Fibroblast of lung (primary cell): ENCODE data around the gene ITIH4.

Experiments
- EZH2 ChIP-seq: IDR thresholded peaks from 2 replicates; pipeline ENCODE4 v1.5.1; 2012; ENCODE audit warnings: low read length, control low read depth, mild to moderate bottlenecking; ENCODE audit errors: missing control alignments
- TF ChIP-seq, protein P1 (sequence below), 2 donors: IDR thresholded peaks in 1 of 2; conservative IDR thresholded peaks in 1 of 2; 1 replicate in 1 of 2; 2 replicates in 1 of 2; pipeline ENCODE4 v1.5.1; 2011 to 2012; ENCODE audit warnings: low read length in 2 of 2, control low read depth in 1 of 2, inconsistent platforms in 1 of 2, low read depth in 1 of 2, mild to moderate bottlenecking in 1 of 2

DNA sequence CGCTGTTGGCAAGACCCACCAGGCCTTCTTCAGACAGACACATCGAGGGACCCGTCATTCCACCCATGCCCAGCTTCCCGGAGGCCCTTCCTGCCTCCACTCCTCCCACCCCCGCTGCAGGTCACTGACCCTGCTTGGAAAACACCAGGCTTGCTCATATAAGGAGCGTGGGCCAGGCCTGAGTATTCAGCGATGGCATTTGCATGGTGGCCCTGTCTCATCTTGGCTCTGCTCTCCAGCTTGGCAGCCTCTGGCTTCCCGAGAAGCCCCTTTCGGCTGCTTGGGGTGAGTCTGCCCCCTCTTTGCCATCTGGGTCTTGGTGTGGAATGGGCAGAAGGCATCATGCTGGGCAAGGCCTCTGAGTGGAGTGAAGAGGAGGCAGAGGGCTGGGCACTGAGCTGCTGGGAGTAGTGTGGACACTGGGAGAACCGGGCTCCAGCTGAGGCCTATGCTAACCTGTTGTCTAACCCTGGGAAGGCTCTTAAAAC, 35.8 kb downstream of the ITIH4 start, which contains the start of gene ITIH3:
- no peak for TF ChIP-seq EZH2
- TF ChIP-seq, protein P1, sequence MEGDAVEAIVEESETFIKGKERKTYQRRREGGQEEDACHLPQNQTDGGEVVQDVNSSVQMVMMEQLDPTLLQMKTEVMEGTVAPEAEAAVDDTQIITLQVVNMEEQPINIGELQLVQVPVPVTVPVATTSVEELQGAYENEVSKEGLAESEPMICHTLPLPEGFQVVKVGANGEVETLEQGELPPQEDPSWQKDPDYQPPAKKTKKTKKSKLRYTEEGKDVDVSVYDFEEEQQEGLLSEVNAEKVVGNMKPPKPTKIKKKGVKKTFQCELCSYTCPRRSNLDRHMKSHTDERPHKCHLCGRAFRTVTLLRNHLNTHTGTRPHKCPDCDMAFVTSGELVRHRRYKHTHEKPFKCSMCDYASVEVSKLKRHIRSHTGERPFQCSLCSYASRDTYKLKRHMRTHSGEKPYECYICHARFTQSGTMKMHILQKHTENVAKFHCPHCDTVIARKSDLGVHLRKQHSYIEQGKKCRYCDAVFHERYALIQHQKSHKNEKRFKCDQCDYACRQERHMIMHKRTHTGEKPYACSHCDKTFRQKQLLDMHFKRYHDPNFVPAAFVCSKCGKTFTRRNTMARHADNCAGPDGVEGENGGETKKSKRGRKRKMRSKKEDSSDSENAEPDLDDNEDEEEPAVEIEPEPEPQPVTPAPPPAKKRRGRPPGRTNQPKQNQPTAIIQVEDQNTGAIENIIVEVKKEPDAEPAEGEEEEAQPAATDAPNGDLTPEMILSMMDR (conservative IDR thresholded peaks at IDR 0.05 in 1 of 2, IDR thresholded peaks at IDR 0.05 in 1 of 2; ENCODE audit: low read depth in 1 of 2, low read length in 2 of 2) = no peak
